Purkinje cell (primary cell): ENCODE data around the gene MKNK2. TPM values are rescaled to one million over a fixed set of nuclear protein-coding genes. Genes with fewer than 3 reads are reported as not detected.

Experiments used
- polyA plus RNA-seq: library from polyadenylated mRNA; unstranded; fragments of >200 nt; fragmentation: Nextera tagmentation; gene quantifications from 2 replicates; pipeline ENCODE4 v1.2.1, GENCODE V29; 2014

The MKNK2 gene
- polyA plus RNA-seq = 7.4 and 8.7 TPM in 2 replicates

DNA sequence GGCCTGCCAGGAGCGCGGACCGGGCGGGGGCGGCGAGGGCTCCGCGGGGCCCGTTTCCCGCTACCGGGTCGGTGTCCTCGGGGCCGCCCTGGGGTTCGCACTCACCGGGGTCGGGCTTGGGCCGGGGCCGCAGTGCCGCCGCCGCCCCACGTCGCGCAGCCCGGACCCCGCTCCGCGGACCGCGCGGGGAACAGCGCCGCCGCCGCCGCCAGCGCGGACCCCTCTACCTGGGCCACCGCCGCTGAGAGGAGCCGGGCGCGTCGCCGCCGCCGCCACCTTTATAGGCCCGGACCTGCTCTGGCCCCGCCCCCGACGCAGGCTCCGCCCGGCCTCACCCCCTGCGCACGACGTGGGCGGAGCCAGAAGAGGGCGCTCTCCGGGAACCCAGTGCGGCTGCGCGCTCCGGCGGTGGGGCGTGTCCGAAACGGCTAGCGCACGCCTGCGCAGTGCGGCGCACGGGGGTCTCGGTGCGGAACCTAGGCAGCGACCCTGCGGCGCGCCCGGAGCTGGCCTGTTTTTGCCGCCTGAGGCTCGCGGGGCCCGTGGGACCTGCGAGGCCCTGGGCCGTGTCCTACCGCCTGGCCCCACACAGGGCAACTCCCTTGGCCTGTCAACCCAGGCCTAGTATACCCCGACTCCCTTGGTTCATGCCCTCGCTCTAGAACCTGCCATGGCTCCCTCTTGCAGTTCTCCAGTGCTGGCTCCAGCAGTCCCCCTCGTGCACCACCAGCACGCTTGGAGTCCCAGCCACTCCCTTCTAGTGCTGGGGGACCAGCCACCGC, at the start of gene MKNK2:
TSS of gene MKNK2 (minus strand) at position 254 of the 782 bp plus-strand sequence. CDS start 393 bp downstream, outside the sequence.

GRCh38 chr19:2096480-2097202, 45.6 kb upstream of the MKNK2 start, which contains the start of gene IZUMO4:
Gene IZUMO4, plus strand, starts transcription at chr19:2096915. Its CDS starts 31 bp downstream, at chr19:2096946.

DNA sequence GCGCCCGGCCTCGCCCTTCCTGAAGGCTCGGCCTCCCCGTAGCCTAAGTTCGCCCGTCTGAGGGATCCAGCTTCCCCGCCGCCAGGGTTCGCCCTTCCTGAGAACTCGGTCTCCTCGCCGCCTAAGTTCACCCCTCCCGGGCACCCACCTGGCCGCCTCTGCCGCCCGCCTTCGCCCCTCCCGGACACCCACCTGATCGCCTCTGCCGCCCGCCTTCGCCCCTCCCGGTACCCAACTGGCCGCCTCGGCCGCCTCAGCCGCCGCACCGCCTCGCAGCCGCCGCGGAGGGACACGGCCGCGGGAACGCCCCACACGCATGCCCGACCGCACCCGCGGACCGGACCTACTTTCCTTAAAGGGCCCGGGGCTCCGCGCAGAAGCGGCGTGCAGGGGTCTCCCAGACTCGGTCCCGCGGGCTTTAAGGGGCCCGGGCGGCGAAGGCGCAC, 45.0 kb upstream of the MKNK2 start, which contains the start of gene MOB3A:
TSS of gene MOB3A (minus strand) at position 293 of the 446 bp plus-strand sequence. CDS start 17,766 bp downstream, outside the sequence.

GRCh38 chr19:2015608-2015950, 35.5 kb downstream of the MKNK2 start, which contains the start of gene BTBD2:
Gene BTBD2, minus strand, starts transcription at chr19:2015714. Its CDS starts 11 bp downstream, at chr19:2015703.

Other genes starting within 250 kb of the MKNK2 start
- not detected in 2 replicates for gene ATP8B3, start 239.0 kb downstream of the MKNK2 start, polyA plus RNA-seq
- gene REXO1, start 202.8 kb downstream of the MKNK2 start, polyA plus RNA-seq = not detected in 2 replicates
- 0.14 and 0.15 TPM in 2 replicates for gene KLF16, start 187.7 kb downstream of the MKNK2 start, polyA plus RNA-seq
- 0.53 TPM in 1 of 2 replicates, not detected in the other for gene ABHD17A, start 165.7 kb downstream of the MKNK2 start, polyA plus RNA-seq
- gene ADAT3, start 145.8 kb downstream of the MKNK2 start, polyA plus RNA-seq = not detected in 2 replicates
- 2.4 and 2.7 TPM in 2 replicates for gene SCAMP4, start 145.8 kb downstream of the MKNK2 start, polyA plus RNA-seq
- 0.40 and 0.52 TPM in 2 replicates for gene CSNK1G2, start 110.1 kb downstream of the MKNK2 start, polyA plus RNA-seq
- gene BTBD2, start 35.5 kb downstream of the MKNK2 start, polyA plus RNA-seq = 0.18 and 0.24 TPM in 2 replicates
- gene MOB3A, start 45.1 kb upstream of the MKNK2 start, polyA plus RNA-seq = 0.34 and 0.62 TPM in 2 replicates
- gene IZUMO4, start 45.7 kb upstream of the MKNK2 start, polyA plus RNA-seq = not detected in 2 replicates
- gene AP3D1, start 100.3 kb upstream of the MKNK2 start, polyA plus RNA-seq = 19.1 and 20.9 TPM in 2 replicates
- 0.28 and 0.39 TPM in 2 replicates for gene DOT1L, start 112.7 kb upstream of the MKNK2 start, polyA plus RNA-seq
- gene PLEKHJ1, start 185.1 kb upstream of the MKNK2 start, polyA plus RNA-seq = 8.4 and 8.6 TPM in 2 replicates
- gene SF3A2, start 185.6 kb upstream of the MKNK2 start, polyA plus RNA-seq = 0.16 and 0.43 TPM in 2 replicates
- gene AMH, start 198.1 kb upstream of the MKNK2 start, polyA plus RNA-seq = not detected in 2 replicates
- gene JSRP1, start 205.2 kb upstream of the MKNK2 start, polyA plus RNA-seq = not detected in 2 replicates
- gene PEAK3, start 230.9 kb upstream of the MKNK2 start, polyA plus RNA-seq = not detected in 2 replicates